Measurements from ENCODE around the gene VKORC1L1.

DNA sequence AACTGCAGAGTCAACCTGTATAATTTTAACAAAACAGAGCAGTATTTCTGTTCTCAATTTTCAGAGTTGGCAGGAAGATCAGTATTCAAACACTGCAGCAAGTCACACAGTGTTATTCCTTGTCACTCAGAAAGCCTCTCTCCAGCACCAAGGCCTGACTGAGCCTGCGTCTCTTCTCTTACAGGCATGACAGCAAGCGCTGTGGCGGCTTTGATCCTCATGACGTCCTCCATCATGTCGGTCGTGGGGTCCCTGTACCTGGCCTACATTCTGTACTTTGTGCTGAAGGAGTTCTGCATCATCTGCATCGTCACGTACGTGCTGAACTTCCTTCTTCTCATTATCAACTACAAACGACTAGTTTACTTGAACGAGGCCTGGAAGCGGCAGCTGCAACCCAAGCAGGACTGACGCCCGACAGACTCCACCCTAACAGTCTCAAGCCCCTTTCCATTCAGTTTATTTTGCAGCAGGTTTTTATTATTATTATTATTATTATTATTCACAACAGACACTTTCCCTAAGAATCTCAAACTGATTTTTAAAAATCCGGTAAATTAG lies 81.1 kb downstream of the VKORC1L1 start:
- TF ChIP-seq CREB1 (IDR thresholded peaks at IDR 0.05) = no peak
- TF ChIP-seq, protein P1, sequence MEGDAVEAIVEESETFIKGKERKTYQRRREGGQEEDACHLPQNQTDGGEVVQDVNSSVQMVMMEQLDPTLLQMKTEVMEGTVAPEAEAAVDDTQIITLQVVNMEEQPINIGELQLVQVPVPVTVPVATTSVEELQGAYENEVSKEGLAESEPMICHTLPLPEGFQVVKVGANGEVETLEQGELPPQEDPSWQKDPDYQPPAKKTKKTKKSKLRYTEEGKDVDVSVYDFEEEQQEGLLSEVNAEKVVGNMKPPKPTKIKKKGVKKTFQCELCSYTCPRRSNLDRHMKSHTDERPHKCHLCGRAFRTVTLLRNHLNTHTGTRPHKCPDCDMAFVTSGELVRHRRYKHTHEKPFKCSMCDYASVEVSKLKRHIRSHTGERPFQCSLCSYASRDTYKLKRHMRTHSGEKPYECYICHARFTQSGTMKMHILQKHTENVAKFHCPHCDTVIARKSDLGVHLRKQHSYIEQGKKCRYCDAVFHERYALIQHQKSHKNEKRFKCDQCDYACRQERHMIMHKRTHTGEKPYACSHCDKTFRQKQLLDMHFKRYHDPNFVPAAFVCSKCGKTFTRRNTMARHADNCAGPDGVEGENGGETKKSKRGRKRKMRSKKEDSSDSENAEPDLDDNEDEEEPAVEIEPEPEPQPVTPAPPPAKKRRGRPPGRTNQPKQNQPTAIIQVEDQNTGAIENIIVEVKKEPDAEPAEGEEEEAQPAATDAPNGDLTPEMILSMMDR (IDR thresholded peaks at IDR 0.05; ENCODE audit: control extremely low read depth in 1 of 3, insufficient read depth in 1 of 3, low read depth in 1 of 3, low read length in 3 of 3) = no peak
- no peak for TF ChIP-seq JUND (IDR thresholded peaks at IDR 0.05; ENCODE audit: low read length)
- TF ChIP-seq CEBPB (IDR thresholded peaks at IDR 0.05; ENCODE audit: low read depth, low read length) = no peak
- TF ChIP-seq CHD1 (IDR thresholded peaks at IDR 0.05; ENCODE audit: low read depth, low read length) = no peak
